Activated CD8-positive, alpha-beta T cell treated with anti-CD3 and anti-CD28 coated beads for 36 hours (primary cell): ENCODE measurements around the gene CYTH1. TPM values are rescaled to one million over a fixed set of nuclear protein-coding genes. Genes with fewer than 3 reads are reported as not detected.

Source experiments
- ATAC-seq: fragments of 200-7000 bp; cut with Tn5 transposase; one replicate; pipeline ENCODE4 v1.10.0; 2021; ENCODE audit warnings: mild to moderate bottlenecking, moderate library complexity
- CTCF ChIA-PET: fragments of 350-600 bp; sonication (Branson Sonifier 250); formaldehyde crosslinking; loops from one replicate; lab custom pipeline; 2021; ENCODE audit warnings: antibody characterized with exemption; lab: Charles Lee
- POLR2A ChIA-PET: fragments of 350-600 bp; sonication (Branson Sonifier 250); formaldehyde crosslinking; loops from one replicate; lab custom pipeline; 2021; ENCODE audit warnings: antibody characterized with exemption; lab: Charles Lee
- DNase-seq: peaks from one replicate; pipeline ENCODE4 v3.0.0-alpha.2; 2020
- H3K27ac Mint-ChIP-seq: one replicate; pipeline ENCODE4 v1.8.0; 2021; ENCODE audit warnings: mild to moderate bottlenecking, mixed read lengths
- H3K27me3 Mint-ChIP-seq: one replicate; pipeline ENCODE4 v1.8.0; 2021; ENCODE audit warnings: mixed read lengths
- H3K36me3 Mint-ChIP-seq: one replicate; pipeline ENCODE4 v1.8.0; 2021; ENCODE audit warnings: low read depth, mixed read lengths
- H3K4me1 Mint-ChIP-seq: one replicate; pipeline ENCODE4 v1.8.0; 2021; ENCODE audit warnings: low read depth, mixed read lengths
- H3K4me3 Mint-ChIP-seq: one replicate; pipeline ENCODE4 v1.8.0; 2021; ENCODE audit warnings: mild to moderate bottlenecking, moderate library complexity, mixed read lengths
- H3K9me3 Mint-ChIP-seq: one replicate; pipeline ENCODE4 v1.8.0; 2021; ENCODE audit warnings: mixed read lengths
- intact Hi-C: fragments of 100-400 bp; cut with micrococcal nuclease; formaldehyde crosslinking; loops from one replicate; pipeline ENCODE4 v1.10.0; 2022
- total RNA-seq, 2 experiments: library from RNA; stranded (reverse); gene quantifications; one replicate each; pipeline ENCODE4 v1.2.3, GENCODE V29; 2021
- TF ChIP-seq, protein P1 (sequence below): fragments of 200-600 bp; IDR thresholded peaks from one replicate; pipeline ENCODE4 v1.8.0; 2022; ENCODE audit warnings: antibody characterized with exemption, mild to moderate bottlenecking

CYTH1 gene
- total RNA-seq, 2 experiments from 2014 or later = 95.1 to 96.0 TPM

DNA sequence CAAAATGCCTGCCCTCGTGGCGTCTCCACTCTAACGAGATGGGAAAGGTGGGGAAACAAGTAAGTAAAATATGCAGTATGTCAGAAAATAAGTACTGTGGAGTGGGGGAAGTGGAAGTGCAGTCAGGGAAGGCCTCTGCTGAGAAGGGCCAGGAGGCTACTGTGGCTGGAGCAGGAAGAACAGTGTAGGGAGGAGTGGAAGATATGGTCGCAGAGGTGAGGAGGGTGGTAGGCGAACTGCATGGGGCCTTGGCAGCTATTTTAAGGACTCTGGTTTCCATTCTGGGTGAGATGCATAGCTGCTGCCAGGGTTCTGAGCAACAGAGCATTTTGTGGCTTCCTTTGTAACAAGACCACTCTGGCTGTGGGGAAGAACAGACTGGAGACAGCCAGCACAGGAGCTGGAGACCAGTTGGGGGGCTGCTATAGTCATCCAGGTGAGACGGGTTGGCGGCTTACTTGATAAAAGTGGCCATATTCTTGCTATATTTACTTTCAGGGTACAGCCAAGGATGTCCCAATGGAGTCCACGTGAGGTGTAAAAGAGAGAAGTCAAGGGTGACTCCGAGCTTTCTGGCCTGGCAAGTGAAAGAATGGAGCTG, 42.6 kb downstream of the CYTH1 start:
- ATAC-seq (no peak), DNase-seq (no peak)
- Mint-ChIP-seq H3K9me3 (no peaks in the 10 kb centered on the region), H3K36me3 (peaks cover 26% of the 10 kb centered on the region), H3K4me3 (peak overlapping the region; percentile 0), H3K27ac (peak overlapping the region; percentile 84), H3K27me3 (no peaks in the 10 kb centered on the region), H3K4me1 (peaks cover 93% of the 10 kb centered on the region)
- ChIA-PET POLR2A (interaction anchor here (0.9 to 1.4 kb wide), 7 partner anchors 11 to 30 kb away, joined by 3 to 6 read pairs (median 4); no protein-coding TSS in a partner anchor), CTCF (interaction anchor here (0.8 to 6.0 kb wide), 6 partner anchors 10 to 45 kb away, joined by 3 to 55 read pairs (median 3); no protein-coding TSS in a partner anchor)
- intact Hi-C loops = no loop called here
- TF ChIP-seq, protein P1, sequence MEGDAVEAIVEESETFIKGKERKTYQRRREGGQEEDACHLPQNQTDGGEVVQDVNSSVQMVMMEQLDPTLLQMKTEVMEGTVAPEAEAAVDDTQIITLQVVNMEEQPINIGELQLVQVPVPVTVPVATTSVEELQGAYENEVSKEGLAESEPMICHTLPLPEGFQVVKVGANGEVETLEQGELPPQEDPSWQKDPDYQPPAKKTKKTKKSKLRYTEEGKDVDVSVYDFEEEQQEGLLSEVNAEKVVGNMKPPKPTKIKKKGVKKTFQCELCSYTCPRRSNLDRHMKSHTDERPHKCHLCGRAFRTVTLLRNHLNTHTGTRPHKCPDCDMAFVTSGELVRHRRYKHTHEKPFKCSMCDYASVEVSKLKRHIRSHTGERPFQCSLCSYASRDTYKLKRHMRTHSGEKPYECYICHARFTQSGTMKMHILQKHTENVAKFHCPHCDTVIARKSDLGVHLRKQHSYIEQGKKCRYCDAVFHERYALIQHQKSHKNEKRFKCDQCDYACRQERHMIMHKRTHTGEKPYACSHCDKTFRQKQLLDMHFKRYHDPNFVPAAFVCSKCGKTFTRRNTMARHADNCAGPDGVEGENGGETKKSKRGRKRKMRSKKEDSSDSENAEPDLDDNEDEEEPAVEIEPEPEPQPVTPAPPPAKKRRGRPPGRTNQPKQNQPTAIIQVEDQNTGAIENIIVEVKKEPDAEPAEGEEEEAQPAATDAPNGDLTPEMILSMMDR = no peak

- ChIA-PET POLR2A (interaction anchor here (1.1 to 1.3 kb wide), 2 partner anchors 13 to 25 kb away, joined by 3 to 5 read pairs; no protein-coding TSS in a partner anchor), CTCF (interaction anchor here (1.0 to 6.0 kb wide), 3 partner anchors 10 to 45 kb away, joined by 3 to 55 read pairs (median 5); no protein-coding TSS in a partner anchor)
- Mint-ChIP-seq H3K36me3 (peaks cover 22% of the 10 kb centered on the region), H3K4me1 (peaks cover 90% of the 10 kb centered on the region), H3K4me3 (no peak overlapping the region), H3K27me3 (no peaks in the 10 kb centered on the region), H3K9me3 (no peaks in the 10 kb centered on the region), H3K27ac (peak overlapping the region; percentile 84)
- DNase-seq (no peak), ATAC-seq (no peak)
- intact Hi-C loops = no loop called here
- TF ChIP-seq, protein P1 = no peak
These were observed 43.4 kb downstream of the CYTH1 start for GRCh38 chr17:78738698-78739097.

DNA sequence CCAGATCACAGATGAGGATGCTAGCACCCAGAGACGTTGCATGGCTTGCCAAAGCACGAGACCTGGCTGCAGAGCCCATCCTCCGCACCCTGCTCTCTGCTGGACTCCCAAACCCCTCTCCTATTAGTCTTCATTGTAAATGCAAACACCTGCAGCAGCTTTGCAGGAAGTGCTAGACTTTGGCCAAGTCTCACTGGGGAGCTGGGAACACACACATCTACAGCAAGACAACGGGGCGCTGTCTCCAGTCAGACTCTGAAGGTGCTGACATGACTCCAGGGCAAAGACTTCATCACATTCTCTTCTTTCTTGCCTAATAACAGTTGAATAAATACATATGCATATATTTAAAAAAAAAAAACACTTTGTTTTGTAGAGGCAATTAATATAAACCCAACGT, 43.8 kb downstream of the CYTH1 start:
- no peak for ATAC-seq

GRCh38 chr17:78737332-78737731, 44.7 kb downstream of the CYTH1 start:
- DNase-seq = no peak
- no peaks in the 10 kb centered on the region for H3K27me3 Mint-ChIP-seq
- ChIA-PET CTCF (interaction anchor here (0.9 to 3.4 kb wide), 8 partner anchors 9 to 28 kb away, joined by 3 to 24 read pairs (median 10); no protein-coding TSS in a partner anchor), POLR2A (interaction anchor here (0.6 to 3.2 kb wide), 11 partner anchors 11 to 639 kb away, joined by 3 to 27 read pairs (median 4); no protein-coding TSS in a partner anchor)
- peaks cover 92% of the 10 kb centered on the region for H3K4me1 Mint-ChIP-seq
- H3K9me3 Mint-ChIP-seq = no peaks in the 10 kb centered on the region
- ATAC-seq = no peak
- H3K27ac Mint-ChIP-seq = peak overlapping the region; percentile 99
- TF ChIP-seq, protein P1 = no peak
- intact Hi-C loops = no loop called here
- H3K4me3 Mint-ChIP-seq = peak overlapping the region; percentile 95
- H3K36me3 Mint-ChIP-seq = peaks cover 21% of the 10 kb centered on the region

More for the DNA sequence above, 43.8 kb downstream of the CYTH1 start:
- intact Hi-C loops = no loop called here
- H3K36me3 Mint-ChIP-seq = peaks cover 23% of the 10 kb centered on the region
- POLR2A ChIA-PET = interaction anchor here (0.8 to 1.9 kb wide), 6 partner anchors 10 to 37 kb away, joined by 3 to 6 read pairs (median 4); no protein-coding TSS in a partner anchor
- TF ChIP-seq, protein P1 = no peak
- no peak overlapping the region for H3K4me3 Mint-ChIP-seq
- H3K27me3 Mint-ChIP-seq = no peaks in the 10 kb centered on the region
- CTCF ChIA-PET = interaction anchor here (1.3 to 3.4 kb wide), 3 partner anchors 10 to 29 kb away, joined by 5 to 16 read pairs (median 14); no protein-coding TSS in a partner anchor
- H3K9me3 Mint-ChIP-seq = no peaks in the 10 kb centered on the region
- peaks cover 90% of the 10 kb centered on the region for H3K4me1 Mint-ChIP-seq
- DNase-seq = no peak
- H3K27ac Mint-ChIP-seq = peak overlapping the region; percentile 99
